ENCODE data around the gene USP48.

USP48 gene

GRCh38 chr1:21749859-21750468 lies 33.0 kb downstream of the USP48 start:
- DNase-seq (ENCODE audit: low read depth, low spot score), result no peak

GRCh38 chr1:21749109-21749508 lies 33.8 kb downstream of the USP48 start:
- DNase-seq (ENCODE audit: low read depth, low spot score), result no peak

GRCh38 chr1:21743476-21743875 lies 39.5 kb downstream of the USP48 start:
- no peak for DNase-seq (ENCODE audit: low read depth, low spot score)

GRCh38 chr1:21742578-21742977 lies 40.4 kb downstream of the USP48 start:
- DNase-seq (ENCODE audit: low read depth, low spot score), result no peak

GRCh38 chr1:21741206-21741605 lies 41.7 kb downstream of the USP48 start:
- no peak for DNase-seq (ENCODE audit: low read depth, low spot score)

- DNase-seq (ENCODE audit: low read depth, low spot score), result no peak
Observed at GRCh38 chr1:21736876-21737275, 46.1 kb downstream of the USP48 start.

- no peak for DNase-seq (ENCODE audit: low read depth, low spot score)
Observed at GRCh38 chr1:21736011-21736410, 46.9 kb downstream of the USP48 start.

GRCh38 chr1:21734526-21734925 lies 48.4 kb downstream of the USP48 start:
- no peak for DNase-seq (ENCODE audit: low read depth, low spot score)

GRCh38 chr1:21732664-21733063 lies 50.3 kb downstream of the USP48 start:
- DNase-seq (ENCODE audit: low read depth, low spot score), result no peak

- no peak for DNase-seq (ENCODE audit: low read depth, low spot score)
Observed at GRCh38 chr1:21725748-21726392, 57.1 kb downstream of the USP48 start.

- DNase-seq (ENCODE audit: low read depth, low spot score), result no peak
Observed at GRCh38 chr1:21724570-21724969, 58.4 kb downstream of the USP48 start.

GRCh38 chr1:21724098-21724497 lies 58.9 kb downstream of the USP48 start:
- DNase-seq (ENCODE audit: low read depth, low spot score), result no peak

GRCh38 chr1:21721295-21721985 lies 61.5 kb downstream of the USP48 start:
- no peak for DNase-seq (ENCODE audit: low read depth, low spot score)

- DNase-seq (ENCODE audit: low read depth, low spot score), result no peak
Observed at GRCh38 chr1:21716169-21716568, 66.8 kb downstream of the USP48 start.

- no peak for DNase-seq (ENCODE audit: low read depth, low spot score)
Observed at GRCh38 chr1:21707891-21708290, 75.1 kb downstream of the USP48 start.

GRCh38 chr1:21707086-21707840 lies 75.7 kb downstream of the USP48 start:
- DNase-seq (ENCODE audit: low read depth, low spot score), result no peak

- DNase-seq (ENCODE audit: low read depth, low spot score), result no peak
Observed at GRCh38 chr1:21706151-21706835, 76.7 kb downstream of the USP48 start.

- DNase-seq (ENCODE audit: low read depth, low spot score), result no peak
Observed at GRCh38 chr1:21705303-21705980, 77.5 kb downstream of the USP48 start.

- no peak for DNase-seq (ENCODE audit: low read depth, low spot score)
Observed at GRCh38 chr1:21704145-21704544, 78.8 kb downstream of the USP48 start.

GRCh38 chr1:21703318-21703963 lies 79.5 kb downstream of the USP48 start:
- no peak for DNase-seq (ENCODE audit: low read depth, low spot score)

GRCh38 chr1:21702780-21703179 lies 80.2 kb downstream of the USP48 start:
- no peak for DNase-seq (ENCODE audit: low read depth, low spot score)
